Mesenchymal stem cell (in vitro differentiated cells and primary cell): ENCODE data around the gene TEAD4.
A peak's percentile ranks its signal among the peaks of the same experiment; 100 is the strongest.

Experiments used
- DNase-seq: peaks from one replicate; pipeline ENCODE4 v3.0.0-alpha.2; 2013
- H2AFZ ChIP-seq: one replicate; pipeline ENCODE4 v1.6.1; 2013; ENCODE audit warnings: low read depth, mild to moderate bottlenecking, control low read depth, inconsistent platforms, low read length, moderate library complexity
- H2AK5ac ChIP-seq: 2 replicates; pipeline ENCODE4 v1.6.1; 2013; ENCODE audit warnings: low read length, moderate library complexity, mild to moderate bottlenecking, inconsistent platforms; ENCODE audit not compliant: severe bottlenecking
- H2BK120ac ChIP-seq: one replicate; pipeline ENCODE4 v1.6.1; 2013; ENCODE audit warnings: low read depth, mild to moderate bottlenecking, inconsistent platforms, low read length, moderate library complexity
- H2BK12ac ChIP-seq, 2 experiments: one replicate each; pipeline ENCODE4 v1.6.1; 2013; ENCODE audit warnings: inconsistent platforms in 2 of 2, low read length in 2 of 2, mild to moderate bottlenecking in 2 of 2, moderate library complexity in 2 of 2, control low read depth in 1 of 2
- H2BK15ac ChIP-seq: one replicate; pipeline ENCODE4 v1.6.1; 2013; ENCODE audit warnings: mild to moderate bottlenecking, low read depth, inconsistent platforms; ENCODE audit not compliant: poor library complexity, severe bottlenecking
- H2BK5ac ChIP-seq: 2 replicates; pipeline ENCODE4 v1.6.1; 2013; ENCODE audit warnings: low read depth, mild to moderate bottlenecking, low read length, control low read depth, inconsistent platforms; ENCODE audit not compliant: poor library complexity, severe bottlenecking
- H3K14ac ChIP-seq, 2 experiments: one replicate each; pipeline ENCODE4 v1.6.1; 2013; ENCODE audit warnings: inconsistent platforms in 2 of 2, low read length in 2 of 2, control low read depth in 1 of 2, mild to moderate bottlenecking in 1 of 2, moderate library complexity in 1 of 2
- H3K18ac ChIP-seq, 2 experiments: one replicate each; pipeline ENCODE4 v1.6.1; 2013; ENCODE audit warnings: inconsistent platforms in 2 of 2, low read length in 2 of 2, control low read depth in 1 of 2, low read depth in 1 of 2, mild to moderate bottlenecking in 1 of 2
- H3K23ac ChIP-seq, 2 experiments: one replicate each; pipeline ENCODE4 v1.6.1; 2013; ENCODE audit warnings: inconsistent platforms in 2 of 2, low read length in 2 of 2, mild to moderate bottlenecking in 2 of 2, moderate library complexity in 2 of 2, control low read depth in 1 of 2
- H3K27ac ChIP-seq: 2 replicates; pipeline ENCODE4 v1.5.1; 2013; ENCODE audit warnings: mild to moderate bottlenecking, moderate library complexity, low read length, control low read depth, inconsistent platforms; ENCODE audit not compliant: poor library complexity, severe bottlenecking
- H3K27me3 ChIP-seq, 2 experiments: 2 replicates each; pipeline versions ENCODE4 v1.6.1 to v1.7.0; 2013; ENCODE audit warnings: low read length in 2 of 2, mild to moderate bottlenecking in 2 of 2, moderate library complexity in 2 of 2, control low read depth in 1 of 2, inconsistent platforms in 1 of 2; ENCODE audit not compliant: control insufficient read depth in 1 of 2, insufficient read depth in 1 of 2
- H3K36me3 ChIP-seq, 2 experiments: 2 replicates each; pipeline versions ENCODE4 v1.6.1 to v1.7.0; 2013; ENCODE audit warnings: low read length in 2 of 2, control low read depth in 1 of 2, inconsistent platforms in 1 of 2, low read depth in 1 of 2, mild to moderate bottlenecking in 1 of 2; ENCODE audit not compliant: insufficient read depth in 2 of 2, control insufficient read depth in 1 of 2
- H3K4ac ChIP-seq, 2 experiments: one replicate each; pipeline ENCODE4 v1.6.1; 2013; ENCODE audit warnings: inconsistent platforms in 2 of 2, low read length in 2 of 2, mild to moderate bottlenecking in 2 of 2, moderate library complexity in 2 of 2, control low read depth in 1 of 2, low read depth in 1 of 2
- H3K4me1 ChIP-seq: 2 replicates; pipeline ENCODE4 v1.6.1; 2013; ENCODE audit warnings: low read depth, low read length, control low read depth; ENCODE audit not compliant: control insufficient read depth, insufficient read depth
- H3K4me2 ChIP-seq: 2 replicates; pipeline ENCODE4 v1.6.1; 2013; ENCODE audit warnings: low read length, mild to moderate bottlenecking, inconsistent platforms; ENCODE audit not compliant: poor library complexity, severe bottlenecking
- H3K4me3 ChIP-seq, 2 experiments: 2 replicates each; pipeline versions ENCODE4 v1.5.1 to v1.7.0; 2013; ENCODE audit warnings: low read length in 2 of 2, mild to moderate bottlenecking in 2 of 2, control low read depth in 1 of 2, low read depth in 1 of 2; ENCODE audit not compliant: insufficient read depth in 1 of 2
- H3K79me1 ChIP-seq: replicated peaks from 2 replicates; pipeline ENCODE4 v1.6.1; 2013; ENCODE audit warnings: mild to moderate bottlenecking, control low read depth, low read length, inconsistent platforms; ENCODE audit not compliant: poor library complexity, severe bottlenecking
- H3K9ac ChIP-seq: 2 replicates; pipeline ENCODE4 v1.7.0; 2013; ENCODE audit warnings: mild to moderate bottlenecking, low read length, moderate library complexity
- H3K9me3 ChIP-seq: 2 replicates; pipeline ENCODE4 v1.7.0; 2013; ENCODE audit warnings: mild to moderate bottlenecking, low read length; ENCODE audit not compliant: control insufficient read depth
- H4K8ac ChIP-seq: one replicate; pipeline ENCODE4 v1.6.1; 2013; ENCODE audit warnings: inconsistent platforms, mild to moderate bottlenecking, low read length, moderate library complexity
- H4K91ac ChIP-seq: one replicate; pipeline ENCODE4 v1.6.1; 2013; ENCODE audit warnings: mild to moderate bottlenecking, low read length, inconsistent platforms
- WGBS: methylation state at CpG from one replicate; pipeline ENCODE4 v1.1.7; 2013; ENCODE audit warnings: mixed read lengths; 5-methylcytosine and 5-hydroxymethylcytosine counted together

Gene TEAD4

GRCh38 chr12:3077572-3078081 lies 118.4 kb downstream of the TEAD4 start:
- Histone ChIP-seq H2AK5ac (no peak overlapping the region), H3K27me3 (no peaks in the 10 kb centered on the region), H3K4me1 (peaks cover 9% of the 10 kb centered on the region), H3K9me3 (no peaks in the 10 kb centered on the region), H3K14ac (peak overlapping the region in 1 of 2 experiments; percentile 20), H2BK5ac (no peak overlapping the region), H3K9ac (peak overlapping the region; percentile 84), H4K8ac (peak overlapping the region; percentile 73), H3K4ac (peak overlapping the region in 1 of 2 experiments; percentile 76), H2BK120ac (peak overlapping the region; percentile 85), H2AFZ (peak overlapping the region; percentile 60), H2BK12ac (peak overlapping the region in 1 of 2 experiments; percentile 43), H3K79me1 (peaks cover 17% of the 10 kb centered on the region), H2BK15ac (peak overlapping the region; percentile 86), H3K4me3 (peak overlapping the region; percentile 84 to 88), H3K36me3 (no peaks in the 10 kb centered on the region), H3K4me2 (peak overlapping the region; percentile 92), H4K91ac (peak overlapping the region; percentile 62), H3K27ac (no peak overlapping the region), H3K18ac (peak overlapping the region in 1 of 2 experiments; percentile 86), H3K23ac (peak overlapping the region; percentile 60 to 82)
- 2% methylated on average over 32 of the region's 32 CpGs for WGBS
- peak; percentile 50 for DNase-seq

GRCh38 chr12:3078086-3078820 lies 119.1 kb downstream of the TEAD4 start:
- Histone ChIP-seq H4K8ac (peak overlapping the region; percentile 56), H3K4me2 (peak overlapping the region; percentile 92), H3K4ac (no peak overlapping the region), H3K23ac (no peak overlapping the region), H3K9ac (peak overlapping the region; percentile 84), H2AFZ (no peak overlapping the region), H2AK5ac (no peak overlapping the region), H2BK5ac (no peak overlapping the region), H3K79me1 (peaks cover 20% of the 10 kb centered on the region), H4K91ac (peak overlapping the region; percentile 52), H2BK15ac (no peak overlapping the region), H2BK120ac (no peak overlapping the region), H3K4me3 (peak overlapping the region in 1 of 2 experiments; percentile 84), H3K9me3 (no peaks in the 10 kb centered on the region), H3K27me3 (no peaks in the 10 kb centered on the region), H3K14ac (no peak overlapping the region), H3K18ac (no peak overlapping the region), H3K27ac (no peak overlapping the region), H3K4me1 (peaks cover 9% of the 10 kb centered on the region), H2BK12ac (no peak overlapping the region), H3K36me3 (no peaks in the 10 kb centered on the region)
- 60% methylated on average over 7 of the region's 10 CpGs for WGBS
- DNase-seq: no peak

GRCh38 chr12:3081091-3081490 lies 121.9 kb downstream of the TEAD4 start:
- H2BK5ac ChIP-seq: no peak overlapping the region
- H3K79me1 ChIP-seq: peaks cover 30% of the 10 kb centered on the region
- WGBS: 93% methylated on average over 9 of the region's 9 CpGs
- no peak overlapping the region for H3K4ac ChIP-seq
- H2BK120ac ChIP-seq: no peak overlapping the region
- no peak overlapping the region for H2BK12ac ChIP-seq
- peaks cover 0 to 4% of the 10 kb centered on the region in 2 experiments for H3K36me3 ChIP-seq
- H2AFZ ChIP-seq: no peak overlapping the region
- no peak overlapping the region for H3K14ac ChIP-seq
- no peak overlapping the region for H3K4me2 ChIP-seq
- H4K91ac ChIP-seq: no peak overlapping the region
- DNase-seq: no peak
- H3K18ac ChIP-seq: no peak overlapping the region
- H3K4me1 ChIP-seq: peaks cover 28% of the 10 kb centered on the region
- H4K8ac ChIP-seq: no peak overlapping the region
- H3K23ac ChIP-seq: no peak overlapping the region
- H3K27me3 ChIP-seq: no peaks in the 10 kb centered on the region
- H3K4me3 ChIP-seq: no peak overlapping the region
- H2AK5ac ChIP-seq: no peak overlapping the region
- no peak overlapping the region for H3K9ac ChIP-seq
- H3K27ac ChIP-seq: no peak overlapping the region
- no peaks in the 10 kb centered on the region for H3K9me3 ChIP-seq
- H2BK15ac ChIP-seq: no peak overlapping the region

GRCh38 chr12:3081886-3082285 lies 122.7 kb downstream of the TEAD4 start:
- DNase-seq: no peak
- Histone ChIP-seq H3K4me1 (peaks cover 27% of the 10 kb centered on the region), H3K4me2 (no peak overlapping the region), H4K8ac (no peak overlapping the region), H2BK12ac (no peak overlapping the region), H3K9me3 (no peaks in the 10 kb centered on the region), H3K23ac (no peak overlapping the region), H3K4ac (no peak overlapping the region), H3K27ac (no peak overlapping the region), H2BK5ac (no peak overlapping the region), H3K9ac (no peak overlapping the region), H3K79me1 (peaks cover 30% of the 10 kb centered on the region), H2AK5ac (no peak overlapping the region), H2AFZ (no peak overlapping the region), H3K18ac (no peak overlapping the region), H3K14ac (no peak overlapping the region), H2BK15ac (no peak overlapping the region), H3K36me3 (peaks cover 0 to 6% of the 10 kb centered on the region in 2 experiments), H3K27me3 (no peaks in the 10 kb centered on the region), H2BK120ac (no peak overlapping the region), H4K91ac (no peak overlapping the region), H3K4me3 (no peak overlapping the region)
- WGBS: 76% methylated on average over 7 of the region's 7 CpGs
